Activated B cell treated with CpG ODN at 0.5 μM for 24 hours (primary cell): Measurements from ENCODE around the gene SELENOP. TPM values are rescaled to one million over a fixed set of nuclear protein-coding genes. Genes with fewer than 3 reads are reported as not detected.

Experiments used
- ATAC-seq: fragments of 200-7000 bp; cut with Tn5 transposase; one replicate; pipeline ENCODE4 v1.10.0; 2021; ENCODE audit warnings: low read depth, mild to moderate bottlenecking, moderate library complexity
- CTCF ChIA-PET: fragments of 350-600 bp; sonication (Branson Sonifier 250); formaldehyde crosslinking; loops from one replicate; lab custom pipeline; 2021; ENCODE audit warnings: antibody characterized with exemption; lab: Charles Lee
- POLR2A ChIA-PET: fragments of 350-600 bp; sonication (Branson Sonifier 250); formaldehyde crosslinking; loops from one replicate; lab custom pipeline; 2021; ENCODE audit warnings: antibody characterized with exemption; lab: Charles Lee
- DNase-seq: peaks from one replicate; pipeline ENCODE4 v3.0.0; 2022
- H3K27ac Mint-ChIP-seq: one replicate; pipeline ENCODE4 v1.8.0; 2020; ENCODE audit warnings: mixed read lengths
- H3K27me3 Mint-ChIP-seq: one replicate; pipeline ENCODE4 v1.8.0; 2021; ENCODE audit warnings: mixed read lengths
- H3K36me3 Mint-ChIP-seq: one replicate; pipeline ENCODE4 v1.8.0; 2021; ENCODE audit warnings: low read depth, mixed read lengths
- H3K4me1 Mint-ChIP-seq: one replicate; pipeline ENCODE4 v1.8.0; 2021; ENCODE audit warnings: mixed read lengths
- H3K4me3 Mint-ChIP-seq: one replicate; pipeline ENCODE4 v1.8.0; 2020; ENCODE audit warnings: mild to moderate bottlenecking, mixed read lengths
- H3K9me3 Mint-ChIP-seq: one replicate; pipeline ENCODE4 v1.8.0; 2020; ENCODE audit warnings: mixed read lengths
- intact Hi-C: fragments of 100-400 bp; cut with micrococcal nuclease; formaldehyde crosslinking; loops from one replicate; pipeline ENCODE4 v1.15.1; 2024
- total RNA-seq: library from RNA; stranded (reverse); gene quantifications from 2 replicates; pipeline ENCODE4 v1.2.3, GENCODE V29; 2022
- TF ChIP-seq, protein P1 (sequence below): fragments of 200-600 bp; IDR thresholded peaks from one replicate; pipeline ENCODE4 v1.8.0; 2022; ENCODE audit warnings: antibody characterized with exemption, mild to moderate bottlenecking

Gene SELENOP
- total RNA-seq, 1 donor from 2014 or later = not detected

DNA sequence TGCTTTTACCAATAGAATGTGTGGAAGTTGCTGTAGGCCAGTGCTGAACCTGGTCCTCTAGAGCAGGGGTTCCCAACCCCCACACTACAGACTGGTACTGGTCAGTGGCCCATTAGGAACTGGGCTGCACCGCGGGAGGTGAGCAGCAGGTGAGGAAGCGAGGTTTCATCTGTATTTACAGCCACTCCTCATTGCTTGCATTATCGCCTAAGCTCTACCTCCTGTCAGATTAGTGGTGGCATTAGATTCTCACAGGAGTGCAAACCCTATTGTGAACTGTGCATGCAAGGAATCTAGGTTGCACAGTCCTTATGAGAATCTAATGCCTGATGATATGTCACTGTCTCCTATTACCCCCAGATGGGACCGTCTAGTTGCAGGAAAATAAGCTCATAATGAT lies 61.2 kb downstream of the SELENOP start:
- H3K4me1 Mint-ChIP-seq = no peaks in the 10 kb centered on the region
- no peaks in the 10 kb centered on the region for H3K36me3 Mint-ChIP-seq
- no peaks in the 10 kb centered on the region for H3K9me3 Mint-ChIP-seq
- H3K4me3 Mint-ChIP-seq = no peak overlapping the region
- POLR2A ChIA-PET = no interaction called here
- CTCF ChIA-PET = no interaction called here
- TF ChIP-seq, protein P1, sequence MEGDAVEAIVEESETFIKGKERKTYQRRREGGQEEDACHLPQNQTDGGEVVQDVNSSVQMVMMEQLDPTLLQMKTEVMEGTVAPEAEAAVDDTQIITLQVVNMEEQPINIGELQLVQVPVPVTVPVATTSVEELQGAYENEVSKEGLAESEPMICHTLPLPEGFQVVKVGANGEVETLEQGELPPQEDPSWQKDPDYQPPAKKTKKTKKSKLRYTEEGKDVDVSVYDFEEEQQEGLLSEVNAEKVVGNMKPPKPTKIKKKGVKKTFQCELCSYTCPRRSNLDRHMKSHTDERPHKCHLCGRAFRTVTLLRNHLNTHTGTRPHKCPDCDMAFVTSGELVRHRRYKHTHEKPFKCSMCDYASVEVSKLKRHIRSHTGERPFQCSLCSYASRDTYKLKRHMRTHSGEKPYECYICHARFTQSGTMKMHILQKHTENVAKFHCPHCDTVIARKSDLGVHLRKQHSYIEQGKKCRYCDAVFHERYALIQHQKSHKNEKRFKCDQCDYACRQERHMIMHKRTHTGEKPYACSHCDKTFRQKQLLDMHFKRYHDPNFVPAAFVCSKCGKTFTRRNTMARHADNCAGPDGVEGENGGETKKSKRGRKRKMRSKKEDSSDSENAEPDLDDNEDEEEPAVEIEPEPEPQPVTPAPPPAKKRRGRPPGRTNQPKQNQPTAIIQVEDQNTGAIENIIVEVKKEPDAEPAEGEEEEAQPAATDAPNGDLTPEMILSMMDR = no peak
- no peaks in the 10 kb centered on the region for H3K27me3 Mint-ChIP-seq
- no peak overlapping the region for H3K27ac Mint-ChIP-seq
- ATAC-seq = no peak
- no peak for DNase-seq
- intact Hi-C loops = no loop called here

Other genes starting within 250 kb of the SELENOP start
- gene CCDC152, start 55.1 kb downstream of the SELENOP start, total RNA-seq = 6.4 and 6.9 TPM in 2 replicates
- 6.7 and 7.9 TPM in 2 replicates for gene ANXA2R, start 228.4 kb upstream of the SELENOP start, total RNA-seq